ENCODE measurements around the gene FSTL3. TPM values are rescaled to one million over a fixed set of nuclear protein-coding genes. Genes with fewer than 3 reads are reported as not detected.
"Not testable (repeated sequence)": the region's sequence is repeated elsewhere in the genome, so short reads cannot be mapped to it uniquely, and the experiment has no call there.

The FSTL3 gene
- total RNA-seq, 1 donor, result 49.2 TPM

GRCh38 chr19:662962-663681 lies 13.1 kb upstream of the FSTL3 start, which contains the start of gene RNF126:
TSS of gene RNF126 (minus strand) at chr19:663214. CDS start at chr19:663121, 93 bp downstream.
- H3K4me3 ChIP-seq (ENCODE audit: low read depth, low read length), result peak within 1 kb of the TSS; percentile 89
- TF ChIP-seq CTCF (IDR thresholded peaks at IDR 0.05; ENCODE audit: insufficient read depth, low read depth, low read length), result no peak
- peak; percentile 92 for DNase-seq (ENCODE audit: low read depth)

- TF ChIP-seq CTCF (IDR thresholded peaks at IDR 0.05; ENCODE audit: insufficient read depth, low read depth, low read length), result no peak
- DNase-seq (ENCODE audit: low read depth), result no peak
- peak overlapping the region; percentile 61 for H3K4me3 ChIP-seq (ENCODE audit: low read depth, low read length)
Observed at GRCh38 chr19:663682-664117, 12.5 kb upstream of the FSTL3 start.

- DNase-seq (ENCODE audit: low read depth), result peak; percentile 84
- TF ChIP-seq CTCF (IDR thresholded peaks at IDR 0.05; ENCODE audit: insufficient read depth, low read depth, low read length), result peak; percentile 94
- H3K4me3 ChIP-seq (ENCODE audit: low read depth, low read length), result peak overlapping the region; percentile 15
Observed at GRCh38 chr19:664913-665443, 11.2 kb upstream of the FSTL3 start.

DNA sequence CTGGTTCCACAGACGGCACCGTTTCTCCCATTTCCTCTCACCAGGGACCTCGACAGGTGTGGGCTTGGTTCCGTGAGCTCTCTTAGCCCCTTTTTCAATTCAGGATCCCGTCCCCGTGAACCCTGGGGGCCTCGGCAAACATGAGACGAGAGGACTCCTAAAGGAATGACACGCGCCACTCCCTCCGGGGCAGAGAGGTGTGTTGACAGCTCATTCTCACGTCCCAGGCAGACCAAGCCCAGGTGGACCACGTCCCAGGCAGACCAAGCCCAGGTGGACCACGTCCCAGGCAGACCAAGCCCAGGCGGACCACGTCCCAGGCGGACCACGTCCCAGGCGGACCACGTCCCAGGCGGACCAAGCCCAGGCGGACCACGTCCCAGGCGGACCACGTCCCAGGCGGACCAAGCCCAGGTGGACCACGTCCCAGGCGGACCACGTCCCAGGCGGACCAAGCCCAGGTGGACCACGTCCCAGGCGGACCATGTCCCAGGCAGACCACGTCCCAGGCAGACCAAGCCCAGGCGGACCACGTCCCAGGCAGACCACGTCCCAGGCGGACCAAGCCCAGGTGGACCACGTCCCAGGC lies 9.1 kb upstream of the FSTL3 start:
- not testable (repeated sequence) for H3K4me3 ChIP-seq (ENCODE audit: low read depth, low read length); DNase-seq (ENCODE audit: low read depth)

GRCh38 chr19:668675-669434 lies 7.3 kb upstream of the FSTL3 start:
- H3K4me3 ChIP-seq (ENCODE audit: low read depth, low read length), result not testable (repeated sequence)
- peak; percentile 95 for DNase-seq (ENCODE audit: low read depth)

DNA sequence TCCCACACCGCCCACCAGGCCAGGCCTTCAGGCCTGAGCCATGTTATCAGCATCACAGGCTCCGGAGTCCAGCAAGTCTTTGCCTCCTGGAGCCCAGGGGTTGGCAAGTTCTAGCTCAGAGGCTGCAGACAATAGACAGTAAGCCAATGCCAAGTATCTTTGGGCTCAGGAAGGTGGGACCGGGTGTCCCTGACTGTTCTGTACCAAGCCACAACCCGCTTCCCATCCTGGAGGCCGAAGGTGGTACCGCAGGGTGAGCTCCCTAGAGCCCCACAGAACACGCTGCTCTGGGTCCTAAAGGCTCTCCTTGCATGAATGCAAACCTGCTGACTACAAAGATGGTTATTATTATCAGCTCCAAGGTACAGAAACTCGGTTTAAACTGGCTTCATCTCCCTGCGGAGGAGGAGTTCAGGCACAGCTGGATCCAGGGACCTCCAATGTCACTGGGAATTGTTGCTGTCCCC lies 5.5 kb upstream of the FSTL3 start:
- no peak overlapping the region for H3K4me3 ChIP-seq (ENCODE audit: low read depth, low read length)
- DNase-seq (ENCODE audit: low read depth), result no peak
- TF ChIP-seq CTCF (IDR thresholded peaks at IDR 0.05; ENCODE audit: insufficient read depth, low read depth, low read length), result peak; percentile 21

- TF ChIP-seq CTCF (IDR thresholded peaks at IDR 0.05; ENCODE audit: insufficient read depth, low read depth, low read length), result no peak
- H3K4me3 ChIP-seq (ENCODE audit: low read depth, low read length), result no peak overlapping the region
- DNase-seq (ENCODE audit: low read depth), result no peak
Observed at GRCh38 chr19:674282-675151, 1.7 kb upstream of the FSTL3 start.
